ENCODE data around the gene CERCAM. TPM values are rescaled to one million over a fixed set of nuclear protein-coding genes. Genes with fewer than 3 reads are reported as not detected.

Gene CERCAM
- total and polyA plus RNA-seq, 8 donors = 13.0 to 29.9 (median 18.8) TPM

GRCh38 chr9:128456613-128457061, 36.0 kb downstream of the CERCAM start:
- Histone ChIP-seq H3K4me1 (peaks cover 0 to 2% (median 0%) of the 10 kb centered on the region in 3 donors), H3K27ac (peak overlapping the region in 2 of 4 donors; percentile 53 to 76), H3K4me3 (peak overlapping the region; percentile 95 to 99 (median 98)), H3K27me3 (no peaks in the 10 kb centered on the region), H3K9me3 (no peaks in the 10 kb centered on the region), H3K36me3 (no peaks in the 10 kb centered on the region)
- intact Hi-C loops (cut with DNase I) = no loop called here
- FAIRE-seq (no peak), ATAC-seq (peak; percentile 65 to 82 (median 72)), DNase-seq (peak; percentile 50 to 79 (median 62))
- 1% methylated on average over 35 to 48 of the region's 48 CpGs for WGBS, 2 donors
- no peak for TF ChIP-seq CTCF (IDR thresholded peaks at IDR 0.05)

GRCh38 chr9:128457207-128457606, 36.5 kb downstream of the CERCAM start:
- Histone ChIP-seq H3K36me3 (no peaks in the 10 kb centered on the region), H3K4me3 (peak overlapping the region in 2 of 4 donors; percentile 95 to 99), H3K9me3 (no peaks in the 10 kb centered on the region), H3K4me1 (peaks cover 0 to 2% (median 0%) of the 10 kb centered on the region in 3 donors), H3K27ac (no peak overlapping the region), H3K27me3 (no peaks in the 10 kb centered on the region)
- DNase-seq (peak in 1 of 6 donors; percentile 63), FAIRE-seq (no peak), ATAC-seq (no peak)
- intact Hi-C loops (cut with DNase I) = no loop called here
- TF ChIP-seq CTCF (IDR thresholded peaks at IDR 0.05) = no peak
- WGBS, 2 donors = 40 to 48% methylated on average over 14 of the region's 14 CpGs

GRCh38 chr9:128459011-128459410, 38.4 kb downstream of the CERCAM start:
- no peak for DNase-seq
- Histone ChIP-seq H3K4me3 (no peak overlapping the region), H3K4me1 (peaks cover 0 to 2% (median 0%) of the 10 kb centered on the region in 3 donors), H3K9me3 (no peaks in the 10 kb centered on the region), H3K27me3 (no peaks in the 10 kb centered on the region), H3K36me3 (no peaks in the 10 kb centered on the region), H3K27ac (no peak overlapping the region)
- WGBS, 2 donors = 91 to 96% methylated on average over 3 of the region's 3 CpGs
- intact Hi-C loops (cut with DNase I) = no loop called here
- TF ChIP-seq CTCF (IDR thresholded peaks at IDR 0.05) = no peak
- no peak for ATAC-seq
- no peak for FAIRE-seq

- no peak for TF ChIP-seq CTCF (IDR thresholded peaks at IDR 0.05)
- no peak overlapping the region for H3K4me3 ChIP-seq
- no peaks in the 10 kb centered on the region for H3K4me1 ChIP-seq
- H3K36me3 ChIP-seq = no peaks in the 10 kb centered on the region
- WGBS, 2 donors = 86% methylated on average over 7 of the region's 7 CpGs
- no peak for FAIRE-seq
- H3K27me3 ChIP-seq = no peaks in the 10 kb centered on the region
- H3K27ac ChIP-seq = no peak overlapping the region
- intact Hi-C loops (cut with DNase I) = no loop called here
- ATAC-seq = no peak
- no peak for DNase-seq
- H3K9me3 ChIP-seq = no peaks in the 10 kb centered on the region
Measured at GRCh38 chr9:128469070-128469469, 48.4 kb downstream of the CERCAM start.

- FAIRE-seq = no peak
- intact Hi-C loops (cut with DNase I) = no loop called here
- no peak for TF ChIP-seq CTCF (IDR thresholded peaks at IDR 0.05)
- peak in 1 of 4 donors; percentile 40 for ATAC-seq
- Histone ChIP-seq H3K36me3 (no peaks in the 10 kb centered on the region), H3K27me3 (no peaks in the 10 kb centered on the region), H3K9me3 (no peaks in the 10 kb centered on the region), H3K27ac (no peak overlapping the region), H3K4me3 (no peak overlapping the region), H3K4me1 (no peaks in the 10 kb centered on the region)
- WGBS, 2 donors = 82 to 83% methylated on average over 5 of the region's 5 CpGs
- DNase-seq = no peak
Measured at GRCh38 chr9:128470560-128470959, 49.9 kb downstream of the CERCAM start.

All from pancreas (tissue), 10 donors.